DMS53 (cell line): ENCODE data around the gene SLC25A48.

Source experiments
- DNase-seq: peaks from one replicate; lab custom pipeline; 2025; lab: John Stamatoyannopoulos, UW

The SLC25A48 gene, protein sequence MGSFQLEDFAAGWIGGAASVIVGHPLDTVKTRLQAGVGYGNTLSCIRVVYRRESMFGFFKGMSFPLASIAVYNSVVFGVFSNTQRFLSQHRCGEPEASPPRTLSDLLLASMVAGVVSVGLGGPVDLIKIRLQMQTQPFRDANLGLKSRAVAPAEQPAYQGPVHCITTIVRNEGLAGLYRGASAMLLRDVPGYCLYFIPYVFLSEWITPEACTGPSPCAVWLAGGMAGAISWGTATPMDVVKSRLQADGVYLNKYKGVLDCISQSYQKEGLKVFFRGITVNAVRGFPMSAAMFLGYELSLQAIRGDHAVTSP

DNA sequence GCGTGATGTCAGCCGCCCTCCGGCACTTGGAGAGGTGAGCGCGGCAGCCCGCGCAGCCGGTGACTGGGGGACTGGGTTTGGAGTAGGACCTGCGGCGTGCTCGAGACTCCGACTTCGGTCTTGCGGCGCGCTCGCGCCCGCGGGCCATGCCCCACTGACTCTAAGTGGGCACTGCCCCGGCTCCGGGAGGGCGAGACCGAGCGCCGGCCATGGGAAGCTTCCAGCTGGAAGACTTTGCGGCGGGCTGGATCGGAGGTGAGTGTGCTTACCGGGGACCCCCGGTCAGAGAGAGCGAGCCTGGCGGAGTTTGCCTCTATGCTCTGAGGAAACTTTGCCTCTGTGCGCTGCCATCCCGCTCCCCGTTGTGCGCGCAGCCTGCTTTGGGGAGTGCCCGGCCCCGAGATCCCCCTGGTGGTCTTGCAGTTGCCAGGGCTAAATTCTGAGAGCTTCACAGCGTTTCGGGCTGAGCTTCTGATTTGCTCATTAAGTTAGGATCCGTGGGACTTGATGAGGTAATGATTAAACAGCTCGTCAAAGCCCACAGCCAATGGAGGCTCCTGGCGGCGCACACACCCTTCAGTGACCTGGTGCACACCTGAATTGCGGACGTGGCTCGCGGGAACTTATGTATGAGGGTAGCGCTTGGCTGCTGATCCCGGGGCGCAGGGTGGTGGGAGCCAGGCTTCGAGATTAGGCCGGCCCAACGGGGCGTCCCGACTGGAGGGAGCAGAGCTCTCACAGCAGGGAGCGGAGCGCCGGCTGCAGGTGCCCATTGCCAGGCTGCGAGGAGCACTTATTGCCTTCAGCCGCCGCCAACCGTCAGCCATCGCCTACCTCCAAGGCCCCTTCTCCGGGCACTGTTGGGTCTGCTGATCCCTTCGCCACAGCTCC is at the start of gene SLC25A48:
Gene SLC25A48 (plus strand): TSS at position 25 of the 891 bp plus-strand sequence. CDS start 185 bp downstream, at position 210.
- DNase-seq: peak; percentile 94

DNA sequence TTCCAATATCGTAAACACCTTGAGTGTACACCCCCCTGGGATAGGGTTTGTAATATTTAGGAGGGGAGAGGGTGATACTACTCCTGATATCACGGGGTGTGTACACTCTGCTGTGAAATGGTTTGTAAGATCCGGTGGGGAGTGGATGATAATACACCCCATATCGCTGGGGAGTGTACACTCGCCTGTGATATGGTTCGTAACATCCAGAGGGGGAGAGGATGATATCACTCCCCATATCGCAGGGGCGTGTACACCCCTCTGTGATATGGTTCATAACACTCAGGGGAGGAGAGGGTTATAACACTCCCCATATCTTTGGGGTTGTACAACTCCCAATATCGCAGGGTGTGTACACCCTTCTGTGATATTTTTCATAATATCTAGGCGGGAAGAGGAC is 33.8 kb upstream of the SLC25A48 start:
- DNase-seq: no peak

DNA sequence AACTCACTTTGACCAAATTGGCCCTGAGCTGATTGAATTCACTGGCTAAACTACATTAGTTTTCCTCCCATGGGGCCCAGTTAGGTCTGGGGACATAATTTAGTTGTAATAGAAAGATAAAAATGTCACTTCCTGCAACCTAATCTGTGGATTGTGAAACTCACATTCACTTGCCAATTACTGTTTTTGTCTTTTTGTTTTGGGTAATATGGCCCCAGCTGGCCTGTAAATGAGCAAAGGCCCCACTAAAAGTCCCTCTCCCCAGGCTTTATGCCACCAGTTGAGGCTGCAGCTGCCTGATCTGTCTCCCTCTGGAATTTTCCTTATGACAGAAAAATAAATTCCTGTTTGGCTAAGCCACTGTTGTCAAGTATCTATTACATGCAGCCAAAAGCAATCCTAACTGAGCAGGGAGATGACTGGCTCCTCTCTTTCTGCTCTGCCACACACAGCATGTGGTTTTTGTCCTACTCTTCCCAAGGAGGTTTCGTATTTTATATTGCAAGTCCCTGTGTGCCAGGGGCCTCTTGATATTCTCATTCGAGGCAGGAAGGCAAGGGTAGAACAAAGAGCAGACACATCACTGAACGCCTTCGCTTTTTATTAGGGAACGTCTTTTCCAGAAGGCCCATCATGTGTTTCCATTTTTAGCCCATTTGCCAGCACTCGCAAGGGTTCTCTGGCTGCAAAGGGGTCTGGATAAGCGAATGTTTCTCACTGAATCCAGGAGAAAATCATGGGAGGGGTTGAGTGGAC is 24.1 kb upstream of the SLC25A48 start:
- DNase-seq: no peak

DNA sequence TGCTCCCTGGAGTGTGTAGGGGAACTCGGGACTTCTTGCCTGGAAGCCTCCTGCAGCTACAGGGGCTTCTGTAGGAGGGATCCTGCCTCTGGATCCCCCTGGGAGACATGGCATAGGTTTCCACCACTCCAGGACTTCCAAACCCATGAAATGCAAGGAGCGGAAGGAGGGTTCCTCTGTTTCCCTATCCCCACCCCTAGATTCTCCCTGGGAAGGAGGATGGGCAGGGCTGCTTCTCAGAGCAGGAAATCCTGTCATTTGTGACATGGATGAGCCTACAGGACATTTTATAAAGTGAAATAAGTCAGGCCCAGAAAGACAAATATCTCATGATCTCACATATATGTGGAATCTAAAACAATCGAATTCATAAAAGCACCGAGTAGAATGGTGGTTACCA is 23.5 kb upstream of the SLC25A48 start:
- DNase-seq: no peak

DNA sequence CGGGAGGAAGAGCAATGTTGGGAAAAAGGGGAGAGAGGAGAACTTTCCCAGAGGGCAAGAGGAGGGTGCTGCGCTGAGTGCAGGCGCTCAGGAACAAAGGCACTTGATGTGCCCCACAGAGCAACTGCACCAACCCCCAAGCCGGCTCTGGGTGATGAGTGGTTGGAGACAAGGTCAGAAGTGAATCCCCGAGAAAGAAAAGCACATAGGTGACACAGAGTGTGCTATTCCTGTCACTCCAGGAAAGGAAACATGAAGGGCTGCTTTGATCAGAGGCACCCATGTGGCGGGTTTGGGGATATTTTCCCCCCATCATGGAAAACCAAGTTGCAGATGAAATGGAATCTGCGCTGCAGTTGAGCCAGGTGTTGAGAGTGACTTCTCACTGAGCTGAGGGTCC is 20.7 kb upstream of the SLC25A48 start:
- peak; percentile 48 for DNase-seq

GRCh38 chr5:135814316-135814715 is 20.1 kb upstream of the SLC25A48 start:
- DNase-seq: peak; percentile 93

GRCh38 chr5:135814812-135815211 is 19.7 kb upstream of the SLC25A48 start:
- DNase-seq: no peak

GRCh38 chr5:135821061-135821801 is 13.2 kb upstream of the SLC25A48 start:
- peak; percentile 99 for DNase-seq

GRCh38 chr5:135821802-135822201 is 12.7 kb upstream of the SLC25A48 start:
- peak; percentile 98 for DNase-seq

GRCh38 chr5:135822286-135822685 is 12.2 kb upstream of the SLC25A48 start:
- DNase-seq: peak; percentile 71

DNA sequence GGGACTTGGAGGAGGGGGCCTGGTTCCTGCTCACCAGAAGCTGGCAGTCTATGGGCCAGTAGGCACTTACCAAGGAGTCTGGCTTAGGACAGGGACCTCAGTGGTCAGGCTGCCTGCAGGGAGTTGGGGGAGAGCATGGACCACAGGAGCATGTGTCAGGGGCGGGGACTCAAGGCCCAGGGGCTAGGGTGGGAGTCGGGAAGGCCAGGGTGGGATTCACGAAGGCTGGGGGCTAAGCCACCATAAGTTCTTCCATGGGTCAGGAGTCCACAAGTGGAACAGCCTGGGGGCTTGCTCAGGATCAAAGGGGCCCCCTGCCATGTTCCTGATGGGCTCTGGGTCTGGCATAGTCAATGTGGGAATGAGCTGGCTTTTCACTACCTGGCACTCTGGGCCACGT is 11.5 kb upstream of the SLC25A48 start:
- no peak for DNase-seq

- peak; percentile 32 for DNase-seq
Measured at GRCh38 chr5:135823881-135824280, 10.6 kb upstream of the SLC25A48 start.

DNA sequence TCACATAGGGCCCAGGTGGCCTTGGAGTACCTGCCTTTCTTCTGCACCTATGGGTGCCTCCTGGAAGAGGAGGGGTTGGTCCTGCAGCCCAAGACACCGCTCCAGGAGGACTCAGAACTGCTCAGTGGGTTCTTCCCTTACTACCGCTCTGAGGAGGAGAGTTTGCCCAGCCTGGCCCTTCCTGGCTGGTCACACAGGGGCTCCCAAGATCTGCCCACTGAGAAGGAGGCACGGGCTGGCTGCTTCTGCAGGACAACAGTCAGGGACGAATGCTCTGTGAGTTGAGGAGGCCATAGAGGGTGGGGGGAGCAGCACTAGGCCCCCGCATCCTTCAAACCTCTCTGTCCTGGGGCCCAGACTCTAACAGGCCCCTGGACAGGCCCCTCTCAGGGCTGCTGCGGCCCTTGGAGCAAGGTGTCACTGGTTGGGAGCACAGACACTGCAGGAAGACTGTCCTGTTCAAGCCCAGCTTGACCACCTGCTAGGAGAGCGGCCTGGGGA is 9.9 kb upstream of the SLC25A48 start:
- no peak for DNase-seq

DNA sequence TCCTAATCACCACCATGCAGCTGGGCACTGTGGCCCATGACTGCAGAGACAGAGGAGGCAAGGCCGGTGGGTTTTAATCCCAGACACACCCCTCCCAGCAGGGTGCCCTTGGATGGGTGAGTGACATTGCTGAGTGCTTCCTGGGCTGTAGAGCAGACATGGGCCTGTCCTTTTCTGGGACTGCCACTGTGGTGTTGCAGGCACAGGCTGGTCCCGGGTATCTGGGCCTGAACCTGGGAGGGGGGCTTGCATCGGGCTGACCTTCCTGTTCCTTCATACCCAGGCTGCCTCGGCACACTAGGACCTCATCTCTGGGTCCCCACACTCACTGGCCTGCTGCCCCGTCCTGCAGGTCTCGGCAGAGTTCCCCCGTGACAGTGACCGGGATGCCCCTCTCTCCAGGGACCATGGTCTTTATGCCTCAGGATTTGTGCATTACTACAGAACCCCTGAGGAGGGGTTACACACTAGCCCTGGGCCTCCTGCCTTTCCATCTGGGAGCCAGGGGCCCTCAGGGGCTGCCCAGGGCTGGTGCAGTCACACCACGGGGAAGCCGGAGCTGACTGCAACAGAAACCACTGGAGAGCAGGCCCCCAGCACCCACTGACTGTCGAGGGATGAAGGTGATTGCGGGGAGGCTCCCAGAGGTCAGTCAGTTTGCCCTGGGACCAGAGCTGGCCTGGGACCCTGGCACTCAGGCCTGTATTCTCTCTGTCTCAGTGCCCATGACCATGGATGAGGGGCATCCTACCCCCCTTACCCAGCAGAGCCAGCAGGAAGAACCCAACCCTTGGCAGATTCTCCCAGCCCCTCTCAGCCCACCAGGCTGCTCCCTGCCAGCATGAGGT is 8.9 kb upstream of the SLC25A48 start:
- peak; percentile 55 for DNase-seq

- no peak for DNase-seq
Measured at GRCh38 chr5:135826221-135826525, 8.3 kb upstream of the SLC25A48 start.

- DNase-seq: peak; percentile 74
Measured at GRCh38 chr5:135826994-135827671, 7.3 kb upstream of the SLC25A48 start.

GRCh38 chr5:135827965-135828781 is 6.3 kb upstream of the SLC25A48 start:
- peak; percentile 94 for DNase-seq

- DNase-seq: peak; percentile 61
Measured at GRCh38 chr5:135828782-135829127, 5.7 kb upstream of the SLC25A48 start.

DNA sequence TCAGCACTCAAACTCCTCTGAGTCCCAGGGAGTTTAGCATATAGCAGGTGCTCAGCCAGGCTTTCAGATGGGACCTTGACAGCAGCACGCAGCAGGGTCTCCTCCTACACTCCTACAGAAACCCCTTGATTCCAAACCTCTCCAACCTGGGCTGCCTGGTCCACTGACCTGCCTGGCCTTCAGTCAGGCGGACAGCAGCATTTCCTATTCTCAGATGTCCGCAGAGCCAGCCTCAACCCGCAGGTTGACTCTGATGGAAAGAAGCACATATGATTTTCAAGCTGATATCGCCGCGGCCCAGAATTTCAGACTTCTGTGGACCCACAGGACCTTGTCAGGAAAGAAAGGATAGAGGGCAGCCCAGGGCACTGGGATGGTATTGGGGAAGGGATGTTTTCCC is 5.3 kb upstream of the SLC25A48 start:
- no peak for DNase-seq
